Hematopoietic multipotent progenitor cell (in vitro differentiated cells): ENCODE measurements around the gene RBMS1. TPM values are rescaled to one million over a fixed set of nuclear protein-coding genes. Genes with fewer than 3 reads are reported as not detected.

ENCODE experiments used
- DNase-seq, 3 donors: peaks; one replicate each; pipeline ENCODE4 v3.0.0-alpha.2; 2011 to 2015; ENCODE audit warnings: low read depth in 2 of 3, low spot score in 2 of 3
- total RNA-seq: library from RNA; depleted of rRNA; stranded (reverse); fragments of >200 nt; gene quantifications from one replicate; pipeline ENCODE4 v1.2.3, GENCODE V29; 2012

RBMS1 gene
- total RNA-seq, 1 donor = 29.6 TPM

DNA sequence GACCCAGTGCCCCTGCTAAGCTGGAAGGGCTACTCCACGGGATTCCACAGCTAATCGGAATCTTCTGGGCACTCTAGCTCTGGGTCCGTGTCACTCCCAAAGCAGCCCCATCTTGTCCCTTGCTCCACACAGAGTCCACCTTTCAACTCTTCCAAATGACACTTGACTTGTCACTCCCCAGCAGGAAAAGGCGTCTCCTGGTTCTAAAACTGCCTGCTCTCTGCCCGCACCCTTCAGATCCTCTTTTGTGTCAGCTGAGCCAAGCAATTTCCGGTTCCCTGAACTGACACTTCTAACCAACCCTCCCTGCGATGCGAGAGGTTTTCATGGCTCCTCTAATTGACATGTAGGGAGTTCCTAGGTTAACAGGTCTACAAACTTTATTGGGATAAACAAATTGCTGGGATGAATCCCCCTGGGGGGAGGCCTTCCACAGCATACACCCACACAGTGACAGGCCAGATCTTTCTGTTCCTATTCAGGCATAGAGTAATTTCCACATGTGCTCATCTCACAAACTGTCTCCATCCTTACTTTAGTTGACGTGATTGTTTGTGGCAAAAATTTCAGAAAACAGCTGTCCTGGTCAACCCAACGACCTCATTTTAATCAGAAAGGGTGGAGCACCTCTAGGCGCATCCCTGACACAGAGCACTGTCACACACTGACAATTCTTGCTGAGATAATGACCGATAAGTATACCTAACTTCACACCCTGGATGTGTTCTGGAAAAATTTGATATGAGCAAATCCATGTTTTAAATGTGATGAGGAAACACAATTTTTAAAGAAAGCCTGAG is 104.9 kb downstream of the RBMS1 start:
- peak in 1 of 3 donors; percentile 61 for DNase-seq

DNA sequence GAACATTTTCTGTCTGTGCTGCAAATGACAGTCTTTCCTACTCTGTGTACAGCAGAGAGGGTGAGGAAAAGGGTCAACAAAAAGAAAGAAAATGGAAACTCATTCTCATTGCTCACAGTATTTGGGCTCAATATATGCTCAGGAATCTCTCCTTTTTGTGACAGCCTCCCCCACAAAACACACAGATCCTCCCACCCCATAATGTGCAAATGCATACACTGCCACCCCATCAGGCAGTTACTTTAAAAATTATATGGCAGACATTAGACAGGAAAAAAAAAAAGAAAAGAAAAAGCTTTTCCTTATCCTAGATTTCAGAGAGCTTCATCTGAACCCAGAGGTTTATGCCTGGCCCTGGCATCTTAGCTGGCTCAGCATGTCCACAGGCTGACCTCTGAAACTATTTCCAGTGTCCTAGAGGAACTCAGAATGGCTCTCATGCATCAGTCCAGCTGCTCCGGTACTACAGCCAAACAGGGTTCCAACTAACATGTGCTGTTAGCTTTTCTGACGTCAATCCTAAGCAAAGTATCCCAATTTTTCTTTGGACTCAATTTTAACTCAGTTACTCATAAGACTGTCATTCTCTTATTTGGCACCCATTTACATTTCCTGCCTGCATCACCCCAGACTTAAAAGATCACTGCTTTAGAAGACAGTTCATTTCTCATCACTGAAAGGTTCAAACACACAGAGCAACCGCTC is 105.9 kb downstream of the RBMS1 start:
- DNase-seq = no peak

- DNase-seq = no peak
These were observed 108.8 kb downstream of the RBMS1 start for GRCh38 chr2:160384791-160385190.

GRCh38 chr2:160381425-160381951 is 112.1 kb downstream of the RBMS1 start:
- no peak for DNase-seq

- no peak for DNase-seq
These were observed 113.0 kb downstream of the RBMS1 start for GRCh38 chr2:160380611-160381010.

DNA sequence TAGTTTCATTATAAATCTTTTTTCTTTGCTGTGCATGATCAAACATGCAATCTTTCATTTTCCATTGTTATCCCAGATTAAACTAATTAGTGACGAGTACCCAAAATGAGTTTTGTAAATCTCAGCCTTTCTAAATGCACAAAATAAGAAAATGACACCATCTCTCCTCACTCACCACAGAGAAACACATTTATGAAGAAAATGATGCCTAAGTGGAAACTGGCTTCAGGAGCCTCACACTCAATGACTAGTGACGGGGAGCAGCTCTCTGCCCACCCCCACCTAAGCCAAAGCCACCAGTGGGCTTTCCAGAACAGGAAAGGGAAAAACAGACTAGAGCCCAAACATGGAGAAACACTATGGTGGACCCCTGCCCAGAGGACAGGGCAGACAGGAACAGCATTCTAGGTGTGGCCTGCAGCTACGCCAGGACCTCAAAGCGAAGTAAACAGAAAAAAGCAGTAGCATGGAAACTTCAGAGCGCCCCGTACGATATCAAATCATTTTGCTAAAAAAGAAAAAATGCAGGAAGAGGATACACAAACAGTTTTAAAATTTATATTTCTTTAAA is 113.5 kb downstream of the RBMS1 start:
- DNase-seq = no peak

- no peak for DNase-seq
These were observed 114.2 kb downstream of the RBMS1 start for GRCh38 chr2:160379399-160379798.

GRCh38 chr2:160377204-160377995 is 116.2 kb downstream of the RBMS1 start:
- no peak for DNase-seq

- DNase-seq = no peak
These were observed 117.0 kb downstream of the RBMS1 start for GRCh38 chr2:160376576-160376975.

DNA sequence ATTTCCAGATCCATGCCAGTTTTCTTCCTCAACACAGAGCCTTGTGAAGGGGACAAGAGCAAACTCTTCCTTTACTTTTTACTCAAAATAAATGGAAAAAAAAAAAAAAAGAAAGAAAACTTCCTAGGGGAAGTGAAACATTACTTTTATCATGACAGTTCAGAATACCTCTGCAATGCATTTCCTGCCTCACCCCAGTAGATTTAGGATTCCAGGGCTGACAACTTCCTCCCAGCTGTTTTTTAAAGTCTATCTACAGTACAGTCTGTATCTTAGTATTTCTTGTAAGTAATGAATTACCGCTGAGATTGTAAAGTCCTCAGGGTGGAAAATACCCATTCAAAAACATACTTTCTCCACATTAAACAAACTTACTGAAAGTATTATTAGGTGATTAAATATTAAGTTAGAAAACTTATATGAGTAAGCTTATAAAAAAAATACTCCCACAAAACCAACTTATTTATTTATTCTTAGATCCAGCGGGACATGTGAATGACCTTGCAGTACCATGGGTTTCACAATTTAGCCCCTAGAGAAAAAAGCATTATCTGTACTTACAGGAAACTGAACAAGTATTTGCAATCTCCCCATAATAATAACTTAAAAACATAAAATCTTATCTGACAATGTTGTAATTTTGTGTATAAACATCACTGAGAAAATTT is 117.7 kb downstream of the RBMS1 start:
- peak in 2 of 3 donors; percentile 24 to 58 for DNase-seq

DNA sequence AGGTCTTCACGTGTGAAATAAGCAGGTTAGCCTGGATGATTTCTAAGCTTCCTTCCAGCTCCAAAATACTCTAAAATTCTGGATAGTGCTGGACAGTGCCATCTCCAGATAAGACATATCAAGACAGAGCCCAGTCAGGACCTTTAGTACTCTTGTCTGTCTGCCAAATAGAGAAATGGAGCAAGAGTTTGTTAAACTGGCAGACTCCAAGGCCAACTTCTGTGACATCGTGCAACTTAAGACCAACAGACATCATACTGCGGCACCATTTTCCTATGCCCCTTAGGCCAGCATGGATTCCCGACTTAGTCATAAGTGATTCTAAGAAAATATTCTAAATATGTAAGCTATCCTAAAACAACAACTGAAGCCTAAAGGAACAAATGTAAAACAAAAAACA is 118.6 kb downstream of the RBMS1 start:
- no peak for DNase-seq

DNA sequence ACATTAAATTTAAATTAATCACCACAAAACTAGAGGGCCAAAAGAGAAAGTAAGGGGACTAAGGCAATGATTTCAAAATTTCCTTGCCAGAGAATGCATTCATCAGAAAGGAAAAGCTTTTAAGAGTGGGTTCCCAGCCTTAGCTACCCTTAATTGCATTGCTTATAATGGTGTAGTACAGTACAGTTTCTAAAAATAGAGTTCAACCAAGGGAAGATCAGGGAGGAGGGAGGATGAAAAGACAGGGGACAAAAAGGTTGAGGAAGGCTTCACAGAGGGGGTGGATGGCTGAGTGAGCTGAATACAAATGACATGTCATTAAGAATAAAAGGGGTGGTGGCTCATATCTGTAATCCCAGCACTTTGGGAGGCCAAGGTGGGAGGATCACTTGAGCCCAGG is 119.9 kb downstream of the RBMS1 start:
- no peak for DNase-seq

DNA sequence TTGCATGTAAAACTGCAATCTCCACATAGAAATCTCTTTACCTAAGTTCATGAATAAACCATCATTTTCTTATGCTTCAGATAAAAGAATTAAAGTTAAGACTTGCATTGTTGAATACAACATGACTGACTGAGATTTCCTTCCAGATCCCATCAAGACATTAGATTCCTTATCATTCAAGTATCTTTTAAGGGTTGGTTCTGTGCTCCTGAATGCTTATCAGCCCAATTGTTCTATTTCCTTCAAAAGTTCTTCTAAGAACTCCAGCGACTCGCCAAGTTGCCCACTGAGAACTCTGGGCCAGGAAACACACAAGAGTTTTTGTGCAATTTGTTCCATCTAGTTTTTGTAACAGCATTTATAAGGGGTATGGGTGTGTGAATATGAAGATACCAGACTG is 120.3 kb downstream of the RBMS1 start:
- DNase-seq = no peak

GRCh38 chr2:160372585-160372984 is 121.0 kb downstream of the RBMS1 start:
- no peak for DNase-seq

GRCh38 chr2:160372010-160372356 is 121.6 kb downstream of the RBMS1 start:
- DNase-seq = no peak

- DNase-seq = no peak
These were observed 122.2 kb downstream of the RBMS1 start for GRCh38 chr2:160371251-160372009.

DNA sequence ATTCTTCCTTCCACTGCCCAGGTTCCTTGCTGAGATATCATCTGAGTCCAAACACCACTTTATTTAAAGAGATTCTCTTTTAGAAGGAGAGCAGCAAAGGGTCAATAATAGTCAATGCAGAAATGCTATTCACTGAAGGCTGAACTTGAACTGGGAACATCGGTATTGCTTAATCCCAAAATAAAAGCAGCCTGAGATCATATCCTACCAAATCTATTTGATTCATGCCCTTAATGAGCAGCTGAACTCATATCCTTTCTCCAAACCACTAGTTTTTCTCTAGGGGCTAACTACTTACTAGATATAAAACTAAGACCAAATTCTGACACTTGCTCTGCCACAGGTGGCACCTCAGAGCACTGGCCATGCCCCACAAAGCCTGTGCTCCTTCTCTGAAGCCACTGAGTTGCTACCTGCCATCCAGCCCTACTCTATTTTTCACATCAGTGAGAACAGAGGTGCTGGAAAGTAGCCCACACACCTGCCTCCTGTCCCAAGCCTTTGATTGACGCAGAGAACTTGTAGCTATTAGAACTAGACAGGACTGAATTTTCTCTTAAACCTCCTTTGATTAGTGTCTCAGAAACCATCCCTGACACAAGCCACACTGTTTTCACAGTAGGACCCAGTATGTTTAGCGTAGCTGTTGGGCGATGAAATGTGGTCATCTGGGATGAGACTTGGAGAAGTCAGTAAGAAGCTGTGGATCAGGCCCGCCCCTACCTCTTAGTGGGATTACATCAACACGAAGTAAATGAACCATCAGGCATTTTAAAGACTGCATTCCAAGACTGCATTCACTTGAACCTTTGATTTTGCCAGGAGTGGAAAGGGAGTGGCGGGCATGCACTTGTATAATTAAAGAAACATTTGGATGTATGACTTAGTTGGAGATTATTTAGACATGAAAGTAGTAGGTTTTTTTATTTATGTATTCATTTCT is 124.3 kb downstream of the RBMS1 start:
- no peak for DNase-seq

GRCh38 chr2:160367887-160368286 is 125.7 kb downstream of the RBMS1 start:
- DNase-seq = peak in 1 of 3 donors; percentile 48
